CD4-positive, alpha-beta T cell (primary cell): ENCODE measurements around the gene MED13. TPM values are rescaled to one million over a fixed set of nuclear protein-coding genes. Genes with fewer than 3 reads are reported as not detected.
"Not testable (repeated sequence)": the region's sequence is repeated elsewhere in the genome, so short reads cannot be mapped to it uniquely, and the experiment has no call there.

Experiments
- ATAC-seq: fragments of 200-7000 bp; cut with Tn5 transposase; one replicate; pipeline ENCODE4 v1.10.0; 2022; ENCODE audit warnings: mild to moderate bottlenecking; ENCODE audit not compliant: poor library complexity
- CTCF ChIA-PET: fragments of 350-600 bp; sonication (Branson Sonifier 250); formaldehyde crosslinking; loops from one replicate; lab custom pipeline; 2021; ENCODE audit warnings: antibody characterized with exemption, inconsistent platforms; lab: Charles Lee
- POLR2A ChIA-PET: fragments of 350-600 bp; sonication (Branson Sonifier 250); formaldehyde crosslinking; loops from one replicate; lab custom pipeline; 2021; ENCODE audit warnings: antibody characterized with exemption, inconsistent platforms; lab: Charles Lee
- DNase-seq, 14 experiments: peaks; one replicate each; pipeline ENCODE4 v3.0.0-alpha.2; 2013 to 2020; ENCODE audit warnings: mixed read lengths in 2 of 14
- H3K27ac ChIP-seq, 2 donors: one replicate each; pipeline versions ENCODE4 v1.5.1 to v1.7.0; 2013; ENCODE audit warnings: low read length in 2 of 2, low read depth in 1 of 2, mild to moderate bottlenecking in 1 of 2
- H3K27me3 ChIP-seq, 2 experiments: 1 replicate in 1 of 2; 2 replicates in 1 of 2; pipeline versions ENCODE4 v1.6.1 to v1.7.0; 2013; ENCODE audit warnings: low read length in 2 of 2, control low read depth in 1 of 2, mild to moderate bottlenecking in 1 of 2, moderate library complexity in 1 of 2; ENCODE audit not compliant: insufficient read depth in 2 of 2, control insufficient read depth in 1 of 2
- H3K36me3 ChIP-seq: one replicate; pipeline ENCODE4 v1.6.1; 2013; ENCODE audit warnings: low read length, control low read depth; ENCODE audit not compliant: insufficient read depth
- H3K4me1 ChIP-seq: one replicate; pipeline ENCODE4 v1.6.1; 2013; ENCODE audit warnings: low read length, control low read depth; ENCODE audit not compliant: insufficient read depth
- H3K4me3 ChIP-seq: one replicate; pipeline ENCODE4 v1.5.1; 2013; ENCODE audit warnings: mild to moderate bottlenecking, low read length, moderate library complexity
- H3K9me3 ChIP-seq, 2 experiments: 1 replicate in 1 of 2; 2 replicates in 1 of 2; pipeline versions ENCODE4 v1.6.1 to v1.7.0; 2013; ENCODE audit warnings: low read length in 2 of 2, mild to moderate bottlenecking in 2 of 2, control low read depth in 1 of 2, moderate library complexity in 1 of 2; ENCODE audit not compliant: control insufficient read depth in 1 of 2, insufficient read depth in 1 of 2
- H3K27ac Mint-ChIP-seq: one replicate; pipeline ENCODE4 v1.8.0; 2020; ENCODE audit warnings: mixed read lengths
- H3K27me3 Mint-ChIP-seq: one replicate; pipeline ENCODE4 v1.8.0; 2021; ENCODE audit warnings: mixed read lengths
- H3K36me3 Mint-ChIP-seq: one replicate; pipeline ENCODE4 v1.8.0; 2021; ENCODE audit warnings: low read depth, mixed read lengths
- H3K4me1 Mint-ChIP-seq: one replicate; pipeline ENCODE4 v1.8.0; 2021; ENCODE audit warnings: low read depth, mixed read lengths
- H3K4me3 Mint-ChIP-seq: one replicate; pipeline ENCODE4 v1.8.0; 2020; ENCODE audit warnings: mild to moderate bottlenecking, mixed read lengths
- H3K9me3 Mint-ChIP-seq: one replicate; pipeline ENCODE4 v1.8.0; 2020; ENCODE audit warnings: mixed read lengths
- intact Hi-C, 2 experiments: fragments of 100-400 bp; cut with DNase I in 1 of 2; cut with micrococcal nuclease in 1 of 2; formaldehyde crosslinking; loops; one replicate each; pipeline versions ENCODE4 v1.15.1 to v1.9.0; 2023 to 2025; cut with DNase I, micrococcal nuclease
- total RNA-seq, 174 experiments: library from RNA in 2 of 174; stranded (reverse) in 2 of 174; gene quantifications; one replicate each; pipeline ENCODE4 v1.2.3 and lab custom pipeline; 2021 to 2026
- TF ChIP-seq, protein P1 (sequence below): fragments of 200-600 bp; IDR thresholded peaks from one replicate; pipeline ENCODE4 v1.8.0; 2022; ENCODE audit warnings: antibody characterized with exemption, mild to moderate bottlenecking

The MED13 gene
- total RNA-seq, 2 experiments from 2014 or later: 75.7 to 85.8 TPM

DNA sequence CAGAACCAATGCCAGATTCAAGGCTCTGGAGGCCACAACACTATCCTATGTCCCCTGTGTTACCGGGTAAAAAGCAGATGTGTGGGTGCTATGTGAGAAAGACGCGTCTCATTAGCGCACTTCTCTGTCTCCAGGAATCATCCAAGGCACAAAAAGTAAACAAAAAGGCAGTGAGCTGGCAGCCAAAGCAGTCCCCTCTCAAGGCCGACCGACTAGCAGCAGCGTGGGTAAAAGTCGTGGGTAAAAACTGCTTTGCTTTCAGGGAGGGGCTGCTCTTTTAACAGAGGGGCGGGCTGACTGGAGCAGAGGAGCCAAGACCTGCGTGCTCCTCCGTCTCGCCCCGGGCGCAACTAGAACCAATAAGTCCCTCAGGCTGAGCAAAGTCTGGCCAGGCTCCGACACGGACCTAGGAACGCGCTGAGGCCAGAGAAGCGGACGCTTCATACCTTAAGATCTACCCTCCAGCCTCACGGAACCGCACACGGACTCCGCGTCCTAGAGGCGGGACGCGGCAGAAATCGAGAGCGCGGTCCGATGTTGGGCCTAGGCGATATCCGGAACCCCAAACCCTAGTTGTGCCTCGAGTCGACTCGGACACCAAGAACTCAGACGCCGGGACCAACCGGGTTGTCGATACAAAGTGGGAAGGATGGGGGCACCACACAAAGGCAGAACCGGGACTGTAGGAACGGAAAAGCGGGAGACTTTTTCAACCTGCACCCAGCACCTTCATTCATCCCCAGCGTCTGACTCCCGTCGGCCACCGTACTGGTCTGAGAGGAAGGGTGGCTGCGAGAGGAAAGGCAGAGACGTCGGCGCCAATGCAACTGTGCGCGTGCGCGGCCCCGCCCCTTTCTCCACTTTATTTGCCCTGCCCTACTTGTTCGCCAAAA, 137.6 kb downstream of the MED13 start, which contains the start of gene INTS2:
Gene INTS2 (minus strand): TSS at position 775 of the 893 bp plus-strand sequence. CDS start 1,338 bp downstream, outside the sequence.
- TF ChIP-seq, protein P1, sequence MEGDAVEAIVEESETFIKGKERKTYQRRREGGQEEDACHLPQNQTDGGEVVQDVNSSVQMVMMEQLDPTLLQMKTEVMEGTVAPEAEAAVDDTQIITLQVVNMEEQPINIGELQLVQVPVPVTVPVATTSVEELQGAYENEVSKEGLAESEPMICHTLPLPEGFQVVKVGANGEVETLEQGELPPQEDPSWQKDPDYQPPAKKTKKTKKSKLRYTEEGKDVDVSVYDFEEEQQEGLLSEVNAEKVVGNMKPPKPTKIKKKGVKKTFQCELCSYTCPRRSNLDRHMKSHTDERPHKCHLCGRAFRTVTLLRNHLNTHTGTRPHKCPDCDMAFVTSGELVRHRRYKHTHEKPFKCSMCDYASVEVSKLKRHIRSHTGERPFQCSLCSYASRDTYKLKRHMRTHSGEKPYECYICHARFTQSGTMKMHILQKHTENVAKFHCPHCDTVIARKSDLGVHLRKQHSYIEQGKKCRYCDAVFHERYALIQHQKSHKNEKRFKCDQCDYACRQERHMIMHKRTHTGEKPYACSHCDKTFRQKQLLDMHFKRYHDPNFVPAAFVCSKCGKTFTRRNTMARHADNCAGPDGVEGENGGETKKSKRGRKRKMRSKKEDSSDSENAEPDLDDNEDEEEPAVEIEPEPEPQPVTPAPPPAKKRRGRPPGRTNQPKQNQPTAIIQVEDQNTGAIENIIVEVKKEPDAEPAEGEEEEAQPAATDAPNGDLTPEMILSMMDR: no peak
- Mint-ChIP-seq H3K4me1 (peaks cover 27% of the 10 kb centered on the region), H3K36me3 (peaks cover 48% of the 10 kb centered on the region), H3K27me3 (peaks cover 6% of the 10 kb centered on the region), H3K9me3 (no peaks in the 10 kb centered on the region), H3K4me3 (peak within 1 kb of the TSS; percentile 94), H3K27ac (peak within 1 kb of the TSS; percentile 93)
- Histone ChIP-seq H3K4me3 (peak within 1 kb of the TSS; percentile 62), H3K36me3 (peaks cover 15% of the 10 kb centered on the region), H3K27me3 (no peaks in the 10 kb centered on the region), H3K4me1 (peaks cover 18% of the 10 kb centered on the region), H3K9me3 (no peaks in the 10 kb centered on the region), H3K27ac (peak within 1 kb of the TSS; percentile 68 to 78)
- CTCF ChIA-PET: no interaction called here
- intact Hi-C loops: loop anchor here (2.0 to 10.0 kb wide), 6 partner anchors 61 to 1251 kb away; partner anchors contain the start of genes MED13 (in 2 of the 2), BCAS3 (in 1 of the 2), BRIP1 (in 1 of the 2) and TANC2 (in 1 of the 2)
- peak; percentile 84 for ATAC-seq
- POLR2A ChIA-PET: interaction anchor here (0.8 to 2.2 kb wide), 2 partner anchors 64 to 132 kb away, joined by 3 to 7 read pairs; partner anchors contain the start of gene BRIP1
- peak; percentile 91 to 98 (median 95) for DNase-seq

DNA sequence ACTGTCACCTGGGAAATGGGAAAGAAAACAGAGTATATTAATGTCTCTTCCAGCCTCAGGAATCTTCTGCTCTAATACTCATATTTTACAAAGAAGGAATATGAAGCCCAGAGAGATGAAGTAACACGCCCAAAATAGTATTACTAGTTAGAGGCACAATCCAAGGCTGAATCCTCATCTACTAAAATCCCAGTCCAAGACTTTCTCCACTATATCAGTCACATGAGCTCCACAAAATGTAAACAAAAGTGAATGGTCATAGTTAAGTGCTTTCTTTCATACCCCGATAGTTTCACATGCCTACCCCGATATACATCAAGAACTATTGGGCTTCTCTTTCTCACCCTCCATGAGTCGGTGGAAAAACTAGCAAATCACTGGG, 138.3 kb downstream of the MED13 start:
- ATAC-seq (no peak), DNase-seq (no peak)
- CTCF ChIA-PET: no interaction called here
- H3K27ac ChIP-seq: peak overlapping the region; percentile 68 to 78
- TF ChIP-seq, protein P1: no peak
- peak overlapping the region; percentile 62 for H3K4me3 ChIP-seq
- peak overlapping the region; percentile 93 for H3K27ac Mint-ChIP-seq
- H3K9me3 Mint-ChIP-seq: no peaks in the 10 kb centered on the region
- H3K36me3 ChIP-seq: peaks cover 17% of the 10 kb centered on the region
- intact Hi-C loops: loop anchor here (2.0 to 10.0 kb wide), 6 partner anchors 60 to 1250 kb away; partner anchors contain the start of genes MED13 (in 2 of the 2), BCAS3 (in 1 of the 2), BRIP1 (in 1 of the 2) and TANC2 (in 1 of the 2)
- POLR2A ChIA-PET: interaction anchor here (2.2 kb wide), 1 partner anchor 64 kb away, joined by 7 read pairs; the partner anchor contains the start of gene BRIP1
- peaks cover 18% of the 10 kb centered on the region for H3K4me1 ChIP-seq
- H3K4me3 Mint-ChIP-seq: peak overlapping the region; percentile 94
- H3K9me3 ChIP-seq: no peaks in the 10 kb centered on the region
- no peaks in the 10 kb centered on the region for H3K27me3 ChIP-seq
- H3K27me3 Mint-ChIP-seq: peaks cover 6% of the 10 kb centered on the region
- peaks cover 27% of the 10 kb centered on the region for H3K4me1 Mint-ChIP-seq
- H3K36me3 Mint-ChIP-seq: peaks cover 52% of the 10 kb centered on the region

DNA sequence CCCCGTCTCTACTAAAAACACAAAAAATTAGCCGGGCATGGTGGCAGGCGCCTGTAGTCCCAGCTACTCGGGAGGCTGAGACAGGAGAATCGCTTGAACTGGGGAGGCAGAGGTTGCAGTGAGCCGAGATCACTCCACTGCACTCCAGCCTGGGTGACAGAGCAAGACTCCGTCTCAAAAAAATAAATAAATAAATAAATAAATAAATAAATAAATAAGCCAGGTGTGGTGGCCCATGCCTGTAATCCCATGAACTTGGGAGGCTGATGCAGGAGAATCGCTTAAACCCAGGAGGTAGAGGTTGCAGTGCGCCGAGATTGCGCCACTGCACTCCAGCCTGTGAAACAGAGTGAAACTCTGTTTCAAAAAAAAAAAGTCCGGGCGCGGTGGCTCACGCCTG, 149.9 kb downstream of the MED13 start:
- intact Hi-C loops, H3K4me3 ChIP-seq, H3K9me3 ChIP-seq, H3K4me3 Mint-ChIP-seq, H3K27me3 Mint-ChIP-seq, H3K9me3 Mint-ChIP-seq, H3K27me3 ChIP-seq, H3K27ac ChIP-seq, CTCF ChIA-PET, H3K27ac Mint-ChIP-seq, ATAC-seq, H3K4me1 ChIP-seq, DNase-seq, POLR2A ChIA-PET: not testable (repeated sequence)
- Mint-ChIP-seq H3K36me3 (peaks cover 85% of the 10 kb centered on the region), H3K4me1 (peaks cover 11% of the 10 kb centered on the region)
- H3K36me3 ChIP-seq: peaks cover 48% of the 10 kb centered on the region
